DOHH2 (cell line): ENCODE results near the gene DPP6.

Experiments used
- H3F3A ChIP-seq: fragments of 200-600 bp; sonication (generic), shearing (Covaris generic); 2 replicates; pipeline ENCODE4 v1.6.0; 2016; ENCODE audit warnings: antibody characterized with exemption, mild to moderate bottlenecking; ENCODE audit not compliant: control insufficient read depth, insufficient read depth
- H3K27ac ChIP-seq: fragments of 200-600 bp; sonication (generic); 2 replicates; pipeline ENCODE4 v1.5.1; 2014; ENCODE audit warnings: low read depth, mild to moderate bottlenecking, low read length, moderate library complexity
- H3K27me3 ChIP-seq: fragments of 200-600 bp; sonication (generic); 2 replicates; pipeline ENCODE4 v1.6.1; 2014; ENCODE audit warnings: mild to moderate bottlenecking, low read length, mixed read lengths; ENCODE audit not compliant: control insufficient read depth
- H3K36me3 ChIP-seq: fragments of 200-600 bp; sonication (generic); 2 replicates; pipeline ENCODE4 v1.6.1; 2014; ENCODE audit warnings: mild to moderate bottlenecking, low read length, moderate library complexity, mixed read lengths; ENCODE audit not compliant: control insufficient read depth
- H3K4me1 ChIP-seq: fragments of 200-600 bp; sonication (generic); 2 replicates; pipeline ENCODE4 v1.6.1; 2014; ENCODE audit warnings: mild to moderate bottlenecking, low read length, mixed read lengths; ENCODE audit not compliant: control insufficient read depth
- H3K4me2 ChIP-seq: fragments of 200-600 bp; sonication (generic); 2 replicates; pipeline ENCODE4 v1.6.0; 2014; ENCODE audit warnings: mild to moderate bottlenecking, low read length, moderate library complexity
- H3K4me3 ChIP-seq: fragments of 200-600 bp; sonication (generic); 2 replicates; pipeline ENCODE4 v1.5.1; 2014; ENCODE audit warnings: mild to moderate bottlenecking, low read length, mixed read lengths
- H3K79me2 ChIP-seq: fragments of 200-600 bp; sonication (generic); 2 replicates; pipeline ENCODE4 v1.6.1; 2014; ENCODE audit warnings: mild to moderate bottlenecking, low read length, mixed read lengths; ENCODE audit not compliant: control insufficient read depth
- H3K9me2 ChIP-seq: fragments of 200-600 bp; sonication (generic); replicated peaks from 2 replicates; pipeline ENCODE4 v1.6.1; 2014; ENCODE audit warnings: mild to moderate bottlenecking, low read length, mixed read lengths; ENCODE audit not compliant: control insufficient read depth
- H3K9me3 ChIP-seq: fragments of 200-600 bp; sonication (generic); 2 replicates; pipeline ENCODE4 v1.6.1; 2014; ENCODE audit warnings: antibody characterized with exemption, low read length, mixed read lengths; ENCODE audit not compliant: control insufficient read depth, insufficient read depth
- H4K20me1 ChIP-seq: fragments of 200-600 bp; sonication (generic); 2 replicates; pipeline ENCODE4 v1.6.0; 2014; ENCODE audit warnings: low read depth, mild to moderate bottlenecking, antibody characterized with exemption, low read length, moderate library complexity; ENCODE audit not compliant: control insufficient read depth, insufficient read depth
- CTCF ChIP-seq: fragments of 200-600 bp; sonication (generic); IDR thresholded peaks from one replicate; pipeline ENCODE4 v1.5.1; 2014; ENCODE audit warnings: antibody characterized with exemption, mild to moderate bottlenecking, low read depth, low read length; ENCODE audit not compliant: poor library complexity, severe bottlenecking
- EZH2phosphoT487 ChIP-seq: fragments of 200-600 bp; sonication (generic); IDR thresholded peaks from 2 replicates; pipeline ENCODE4 v1.6.1; 2017; ENCODE audit warnings: borderline replicate concordance, mild to moderate bottlenecking, antibody characterized with exemption, low read length, moderate library complexity, mixed read lengths

Gene DPP6

DNA sequence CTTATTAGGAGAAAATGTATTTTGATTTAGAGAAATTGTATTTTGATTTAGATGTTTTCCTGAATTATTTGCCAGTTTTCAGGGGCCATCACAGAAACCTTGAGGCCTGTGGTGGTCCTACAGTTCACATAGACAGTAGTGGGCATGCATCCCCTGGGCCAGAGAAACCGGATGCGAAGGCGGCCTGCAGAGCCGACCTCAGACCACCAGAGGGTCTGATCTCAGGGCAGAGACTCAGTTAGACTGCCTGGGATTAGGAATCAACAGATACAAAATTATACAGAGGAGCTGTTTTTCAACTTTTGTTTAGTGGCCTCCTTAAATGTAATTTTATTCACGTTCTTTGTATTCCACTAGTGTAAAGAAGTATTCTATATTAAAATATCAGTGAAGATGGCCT, 792.3 kb downstream of the DPP6 start:
- H3K9me2 ChIP-seq, result no peaks in the 10 kb centered on the region
- no peaks in the 10 kb centered on the region for H3K27me3 ChIP-seq
- no peak overlapping the region for H3K4me2 ChIP-seq
- H3K9me3 ChIP-seq, result no peaks in the 10 kb centered on the region
- no peaks in the 10 kb centered on the region for H3K79me2 ChIP-seq
- H3K27ac ChIP-seq, result no peak overlapping the region
- no peak overlapping the region for H3K4me3 ChIP-seq
- no peak for TF ChIP-seq CTCF
- TF ChIP-seq EZH2phosphoT487, result no peak
- H3F3A ChIP-seq, result no peaks in the 10 kb centered on the region
- no peaks in the 10 kb centered on the region for H3K36me3 ChIP-seq
- no peaks in the 10 kb centered on the region for H3K4me1 ChIP-seq
- H4K20me1 ChIP-seq, result no peaks in the 10 kb centered on the region

DNA sequence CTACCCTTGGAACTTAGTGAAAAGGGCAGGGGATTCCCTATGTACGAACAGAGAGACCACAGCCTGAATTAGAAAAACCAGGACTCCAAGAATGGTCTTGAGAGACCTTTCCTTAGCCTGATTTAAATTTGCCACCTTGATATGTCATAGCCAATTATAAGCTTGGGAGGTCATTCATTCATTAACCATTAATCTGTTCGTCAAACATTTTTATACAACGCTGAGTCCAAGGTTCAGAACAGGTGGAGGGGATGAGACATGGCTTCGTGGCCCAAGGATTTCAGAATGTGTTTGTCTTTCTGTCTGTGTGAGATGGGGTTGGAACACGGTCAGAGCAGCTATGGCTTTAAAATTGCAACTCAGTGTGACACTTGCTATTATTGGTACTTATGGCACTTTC, 792.8 kb downstream of the DPP6 start:
- Histone ChIP-seq H3K27ac (no peak overlapping the region), H3K9me2 (no peaks in the 10 kb centered on the region), H3K4me3 (no peak overlapping the region), H3K27me3 (no peaks in the 10 kb centered on the region), H4K20me1 (no peaks in the 10 kb centered on the region), H3K4me1 (no peaks in the 10 kb centered on the region), H3K9me3 (no peaks in the 10 kb centered on the region), H3K36me3 (no peaks in the 10 kb centered on the region), H3F3A (no peaks in the 10 kb centered on the region), H3K4me2 (no peak overlapping the region), H3K79me2 (no peaks in the 10 kb centered on the region)
- TF ChIP-seq EZH2phosphoT487 (no peak), CTCF (no peak)

- H3F3A ChIP-seq, result no peaks in the 10 kb centered on the region
- no peaks in the 10 kb centered on the region for H3K79me2 ChIP-seq
- H3K9me3 ChIP-seq, result no peaks in the 10 kb centered on the region
- no peaks in the 10 kb centered on the region for H3K36me3 ChIP-seq
- no peak overlapping the region for H3K27ac ChIP-seq
- H3K9me2 ChIP-seq, result no peaks in the 10 kb centered on the region
- no peak overlapping the region for H3K4me2 ChIP-seq
- no peaks in the 10 kb centered on the region for H3K4me1 ChIP-seq
- no peaks in the 10 kb centered on the region for H3K27me3 ChIP-seq
- TF ChIP-seq EZH2phosphoT487, result no peak
- no peak for TF ChIP-seq CTCF
- H4K20me1 ChIP-seq, result no peaks in the 10 kb centered on the region
- H3K4me3 ChIP-seq, result no peak overlapping the region
Measured at GRCh38 chr7:154848464-154848863, 796.3 kb downstream of the DPP6 start.

GRCh38 chr7:154852205-154852604, 800.0 kb downstream of the DPP6 start:
- H3K27ac ChIP-seq, result no peak overlapping the region
- no peak overlapping the region for H3K4me2 ChIP-seq
- H3F3A ChIP-seq, result no peaks in the 10 kb centered on the region
- H3K4me3 ChIP-seq, result no peak overlapping the region
- no peaks in the 10 kb centered on the region for H3K9me3 ChIP-seq
- TF ChIP-seq CTCF, result no peak
- TF ChIP-seq EZH2phosphoT487, result no peak
- H3K9me2 ChIP-seq, result no peaks in the 10 kb centered on the region
- no peaks in the 10 kb centered on the region for H3K4me1 ChIP-seq
- no peaks in the 10 kb centered on the region for H3K27me3 ChIP-seq
- no peaks in the 10 kb centered on the region for H3K36me3 ChIP-seq
- no peaks in the 10 kb centered on the region for H4K20me1 ChIP-seq
- no peaks in the 10 kb centered on the region for H3K79me2 ChIP-seq
